PC-9 (cell line): Measurements from ENCODE around the gene GAB2.

ENCODE experiments used
- CTCF ChIP-seq: fragments of 200-600 bp; sonication (generic); conservative IDR thresholded peaks from 2 replicates; pipeline ENCODE4 v1.6.1; 2017; ENCODE audit warnings: mixed run types, antibody characterized with exemption, mild to moderate bottlenecking, moderate library complexity
- EZH2 ChIP-seq: fragments of 200-600 bp; sonication (generic); IDR thresholded peaks from 2 replicates; pipeline ENCODE4 v1.8.0; 2017; ENCODE audit warnings: antibody characterized with exemption, low read depth

GRCh38 chr11:78336877-78337553 is 80.6 kb downstream of the GAB2 start:
- TF ChIP-seq CTCF = no peak
- TF ChIP-seq EZH2 = no peak
